GM21360 (cell line): ENCODE data around the gene TLX2.

Source experiments
- ATAC-seq: cut with Tn5 transposase; IDR thresholded peaks from one replicate; pipeline ENCODE4 v1.9.1; 2021; ENCODE audit warnings: mild to moderate bottlenecking, moderate library complexity; ENCODE audit not compliant: unreplicated experiment

TLX2 gene

GRCh38 chr2:74531666-74532065 lies 17.4 kb downstream of the TLX2 start:
- no peak for ATAC-seq

- no peak for ATAC-seq
Observed at GRCh38 chr2:74532222-74532621, 18.0 kb downstream of the TLX2 start.

DNA sequence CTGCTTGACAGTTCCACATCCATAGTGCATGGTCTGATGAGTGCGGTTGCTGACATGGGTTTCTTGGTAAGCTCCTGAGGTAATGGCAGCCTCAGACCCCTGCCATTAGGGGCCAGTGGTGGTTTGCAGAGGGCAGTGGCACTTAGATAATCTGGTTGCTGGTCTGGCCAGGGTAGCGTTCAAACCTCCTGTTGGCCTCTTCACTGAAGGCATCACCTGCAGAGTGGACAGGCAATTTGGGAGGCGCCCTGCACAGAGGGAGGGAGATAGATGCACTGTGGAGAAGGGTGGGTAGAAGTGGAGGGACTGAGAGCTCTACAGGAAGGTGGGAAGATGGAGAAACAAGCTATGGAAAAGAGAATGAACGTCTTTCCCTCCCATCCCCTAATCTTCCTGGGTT lies 19.2 kb downstream of the TLX2 start:
- ATAC-seq: no peak

GRCh38 chr2:74534411-74534810 lies 20.2 kb downstream of the TLX2 start:
- ATAC-seq: no peak

- no peak for ATAC-seq
Observed at GRCh38 chr2:74535440-74535965, 21.3 kb downstream of the TLX2 start.

- no peak for ATAC-seq
Observed at GRCh38 chr2:74536166-74536950, 22.1 kb downstream of the TLX2 start.

DNA sequence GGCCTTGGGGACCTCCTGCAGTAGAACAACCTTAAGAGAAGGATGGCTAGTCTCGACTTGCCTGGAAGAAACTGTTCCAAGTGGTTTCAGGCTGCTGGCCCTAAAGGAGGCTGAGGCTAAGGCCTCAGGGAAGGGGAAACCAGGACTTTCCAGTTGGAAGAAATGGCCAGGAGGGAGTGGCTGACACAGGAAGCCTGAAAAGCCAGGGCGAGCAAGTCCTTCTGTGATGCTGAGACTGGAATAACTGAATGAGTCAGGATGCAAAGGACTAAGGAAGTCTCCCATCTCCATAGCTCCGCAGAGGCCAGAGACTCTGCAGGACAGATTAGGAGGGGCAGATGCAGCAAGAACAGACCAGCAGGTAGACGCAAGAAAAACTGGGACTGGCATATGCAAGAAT lies 22.9 kb downstream of the TLX2 start:
- ATAC-seq: no peak

GRCh38 chr2:74538881-74539339 lies 24.7 kb downstream of the TLX2 start:
- no peak for ATAC-seq

DNA sequence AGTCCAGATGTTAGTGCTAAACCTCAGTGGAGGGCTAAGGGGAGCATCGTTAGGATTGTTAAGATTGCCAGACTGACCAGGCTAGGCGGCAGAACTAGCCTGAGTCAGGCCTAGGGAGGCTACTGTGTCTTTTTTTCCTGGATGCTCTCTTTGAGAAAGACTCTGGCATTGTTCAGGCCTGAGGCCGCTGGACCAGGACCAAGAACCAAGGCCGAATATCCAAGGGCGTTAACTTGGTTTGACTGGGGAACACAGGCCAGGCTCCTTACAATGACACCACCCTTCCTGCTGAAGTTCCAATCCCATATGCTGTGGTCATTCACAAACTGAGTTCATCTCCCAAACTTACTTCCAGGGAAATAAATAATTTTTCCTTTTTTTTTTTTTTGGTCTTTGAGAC lies 26.0 kb downstream of the TLX2 start:
- ATAC-seq: no peak

DNA sequence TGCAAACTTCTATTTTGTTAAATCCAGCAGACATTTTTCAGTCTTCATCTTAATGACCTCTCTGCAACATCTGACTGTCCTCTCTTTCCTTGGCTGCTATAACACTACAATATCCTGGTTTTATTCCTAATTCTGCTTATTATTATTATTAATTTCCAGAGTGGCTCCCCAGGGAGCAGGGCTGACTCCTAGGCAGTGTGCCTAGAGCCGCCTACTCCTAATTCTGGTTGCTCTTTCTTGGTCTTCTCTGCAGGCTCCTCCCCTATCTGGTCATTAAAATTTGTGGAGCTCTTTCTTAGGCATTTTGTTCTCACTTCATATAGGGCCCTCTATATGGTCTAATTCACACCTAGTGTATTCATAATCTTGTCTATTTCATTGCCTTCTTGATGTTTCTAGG lies 28.7 kb downstream of the TLX2 start:
- no peak for ATAC-seq

DNA sequence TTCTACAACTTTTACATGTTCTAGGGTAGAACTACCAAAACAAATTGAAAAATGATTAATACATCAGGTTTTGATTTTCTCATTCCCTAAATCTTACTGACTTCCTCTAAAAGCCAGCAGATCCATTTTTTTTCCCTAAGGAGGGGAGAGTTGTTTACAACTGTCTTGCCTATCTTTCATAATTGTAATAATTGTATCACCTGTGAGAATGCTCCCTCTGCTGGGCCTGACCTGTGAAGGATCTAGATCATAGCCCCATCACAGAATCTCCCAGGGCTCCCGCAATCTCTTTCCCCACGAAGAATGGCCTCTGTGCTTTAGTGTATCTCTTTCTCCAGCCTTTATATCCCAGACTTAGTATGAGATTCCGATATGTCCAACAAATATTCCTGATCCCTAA lies 30.4 kb downstream of the TLX2 start:
- no peak for ATAC-seq

GRCh38 chr2:74546004-74546403 lies 31.8 kb downstream of the TLX2 start:
- ATAC-seq: no peak

DNA sequence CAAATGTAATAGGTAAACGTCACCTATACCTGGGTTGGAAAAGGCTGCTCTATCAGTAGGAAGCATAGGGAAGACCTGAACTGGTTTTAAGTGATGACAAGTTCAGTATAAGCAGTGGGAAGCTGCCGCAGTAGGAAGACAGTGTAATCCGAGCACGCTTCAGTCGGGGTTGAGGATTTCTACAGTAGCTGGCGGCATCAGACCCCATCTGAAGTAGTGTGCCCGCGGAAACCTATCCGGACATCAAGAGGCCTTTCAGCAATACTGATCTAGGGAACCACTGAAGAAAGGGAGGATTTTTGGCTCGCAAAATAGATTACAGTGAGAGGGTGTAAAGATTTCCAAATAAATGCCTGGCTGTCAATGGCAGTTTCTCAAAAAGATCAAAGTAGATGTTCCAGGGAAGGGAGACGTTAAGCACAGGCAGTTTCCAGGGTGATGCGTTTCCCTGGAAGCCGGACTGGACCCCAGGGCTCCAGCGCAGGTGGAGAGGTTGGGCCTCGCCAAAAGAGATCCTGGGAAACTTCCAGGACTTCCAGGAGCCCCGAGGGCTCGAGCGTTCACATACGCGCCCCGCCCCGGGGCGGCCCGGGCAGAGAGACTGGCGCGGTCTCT lies 34.1 kb downstream of the TLX2 start:
- ATAC-seq: no peak

DNA sequence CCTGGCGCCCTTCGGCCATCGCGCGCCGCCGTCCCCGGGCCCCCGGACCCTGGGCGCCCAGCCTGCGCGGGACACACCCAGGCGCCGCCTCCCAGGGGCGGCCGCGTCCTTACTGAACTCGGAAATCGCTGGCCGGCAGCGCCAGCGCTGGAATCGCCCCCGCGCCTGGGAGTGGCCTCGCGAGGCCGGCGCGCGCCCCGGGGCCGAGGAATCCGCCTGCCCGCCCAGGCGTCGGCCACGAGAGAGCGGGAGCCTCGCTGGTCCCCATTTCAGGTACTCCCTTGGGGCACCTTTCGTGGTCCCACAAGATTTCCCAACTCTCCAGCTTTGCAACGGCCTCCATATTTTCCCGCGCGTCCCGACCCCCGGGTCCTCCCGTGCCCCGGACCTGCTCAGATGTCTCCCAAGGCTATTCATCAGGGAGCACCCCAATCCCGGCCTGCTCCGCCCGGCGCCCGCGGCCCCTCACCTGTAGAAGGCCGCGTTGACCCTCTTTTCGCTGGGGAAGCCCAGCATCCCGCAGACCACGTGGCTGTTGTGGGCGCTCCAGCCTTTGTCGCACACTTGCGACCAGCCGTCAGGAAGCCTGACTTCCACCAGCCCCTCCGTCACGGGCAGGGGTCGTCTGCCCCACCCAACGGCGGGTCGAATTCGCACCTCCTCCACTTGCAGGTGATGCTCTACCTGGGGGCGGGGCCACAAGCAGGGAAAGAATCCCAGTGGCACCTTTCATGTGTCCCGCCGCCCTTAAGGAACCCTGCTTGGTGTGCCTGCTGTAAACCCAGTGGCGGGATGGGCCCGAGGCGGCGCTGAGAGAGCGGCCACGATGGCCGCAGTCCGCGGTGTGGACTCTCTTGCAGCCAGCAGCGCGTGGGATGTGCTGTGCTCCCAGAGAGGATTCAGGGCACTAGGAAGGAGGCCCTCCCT lies 34.9 kb downstream of the TLX2 start:
- no peak for ATAC-seq

GRCh38 chr2:74550231-74550630 lies 36.0 kb downstream of the TLX2 start:
- ATAC-seq: no peak

DNA sequence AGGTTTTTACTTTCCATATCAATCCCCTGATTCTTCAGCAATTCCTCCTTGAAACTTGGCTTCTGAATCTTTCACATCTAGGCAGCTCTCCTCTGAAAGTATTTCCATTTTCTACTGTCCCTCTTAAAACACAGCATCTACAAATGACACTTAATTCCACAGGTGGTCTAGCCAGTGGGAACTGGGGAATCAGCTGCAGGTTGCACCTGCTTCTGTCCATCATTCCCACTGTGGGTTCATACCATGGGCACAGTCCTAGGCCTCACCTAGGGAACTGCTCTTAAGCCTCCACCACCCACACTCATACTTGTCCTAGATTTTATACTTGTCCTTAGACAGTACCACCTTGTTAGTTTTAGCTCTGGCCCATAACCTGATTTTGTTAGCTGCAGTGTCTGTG lies 37.3 kb downstream of the TLX2 start:
- ATAC-seq: no peak

DNA sequence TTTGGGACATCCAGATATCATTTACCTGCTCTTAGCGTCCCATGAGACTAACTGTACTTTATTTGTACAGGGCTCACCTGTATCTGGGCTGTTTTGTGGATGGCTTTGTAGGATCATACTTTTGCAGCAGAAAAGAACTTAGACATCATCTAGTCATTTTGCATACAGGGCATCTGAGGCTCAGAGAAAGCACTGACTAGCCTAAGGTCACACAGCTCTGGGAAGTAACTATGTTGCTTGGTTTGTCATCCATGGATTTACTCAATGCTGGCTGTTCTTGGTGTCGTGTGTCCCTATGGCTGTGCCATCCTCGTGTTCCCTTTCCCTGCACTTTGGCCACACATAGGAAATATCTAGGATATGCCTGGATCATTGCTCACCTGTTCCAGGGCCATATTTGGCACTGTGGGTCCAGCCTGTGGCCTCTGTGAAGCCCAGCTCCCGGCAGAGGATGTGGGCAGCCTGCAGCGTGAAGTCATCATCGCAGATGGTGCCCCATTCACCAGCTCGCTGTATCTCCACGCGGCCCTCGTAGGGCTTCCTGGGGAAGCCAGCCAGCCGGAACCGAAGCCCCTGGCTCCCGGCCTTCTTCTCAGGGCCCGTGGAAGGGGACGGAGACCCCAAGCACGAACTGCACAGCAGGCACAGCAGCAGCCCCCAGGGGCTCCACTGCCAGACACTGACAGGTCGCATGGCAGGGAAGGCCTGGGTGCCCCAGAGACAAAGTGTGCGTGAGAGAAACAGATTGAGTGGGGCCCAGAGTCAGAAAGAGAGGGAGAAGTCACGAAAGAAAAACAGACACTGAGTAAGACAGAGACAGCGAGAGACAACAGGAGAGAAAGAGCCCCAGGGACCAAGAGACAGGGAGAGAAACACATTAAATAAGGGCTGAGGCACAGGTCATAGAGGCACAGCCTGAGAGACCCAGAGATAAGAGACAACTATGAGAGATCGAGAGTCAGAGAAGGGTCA lies 38.0 kb downstream of the TLX2 start:
- no peak for ATAC-seq

DNA sequence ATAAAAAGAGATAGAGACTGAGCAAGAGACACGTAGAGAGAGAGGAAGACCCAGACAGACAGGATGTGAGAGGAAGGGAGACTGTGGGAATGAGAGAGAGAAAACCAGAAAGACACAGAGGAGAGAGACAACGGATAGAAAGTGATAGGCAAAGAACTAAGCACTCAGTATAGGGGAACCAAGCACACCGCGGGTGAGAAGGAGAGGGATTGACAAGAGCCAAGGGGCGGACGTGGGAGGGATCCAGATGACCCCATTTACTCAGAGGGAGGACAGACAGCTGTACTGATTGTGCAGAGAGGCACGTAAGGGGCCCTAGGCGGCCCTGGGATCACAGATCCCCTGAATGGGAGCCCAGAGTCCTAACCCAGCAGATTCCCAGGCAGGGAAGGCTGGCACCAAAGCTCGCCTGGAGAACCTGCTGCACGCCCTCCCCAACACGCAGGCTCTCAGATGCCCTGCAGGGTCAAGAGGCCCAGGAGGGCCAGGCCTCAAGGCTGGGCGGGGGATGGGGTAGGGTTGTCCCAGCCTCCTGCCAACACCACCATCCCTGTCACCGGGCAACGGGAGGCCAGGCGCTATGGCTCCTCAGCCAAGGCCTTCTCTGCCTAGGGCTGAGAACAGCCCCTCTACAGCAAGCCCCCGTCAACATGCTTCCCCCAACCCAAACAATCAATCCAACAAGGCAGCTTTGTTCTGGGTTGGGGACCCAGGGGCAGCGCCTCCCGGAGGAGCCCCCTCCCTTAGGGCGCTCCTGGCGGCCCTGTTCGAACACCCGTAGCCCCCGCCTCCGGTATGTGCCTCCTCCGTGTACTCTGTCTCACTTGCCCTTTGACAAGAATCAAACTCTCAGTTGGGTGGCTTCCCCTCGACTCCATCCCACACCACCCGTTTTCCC lies 38.9 kb downstream of the TLX2 start:
- ATAC-seq: no peak
